A549 treated with AZD2906 at 1 μM for 4 hours (cell line): ENCODE data around the gene EEF1B2. TPM values are rescaled to one million over a fixed set of nuclear protein-coding genes. Genes with fewer than 3 reads are reported as not detected.

ENCODE experiments used
- total RNA-seq: library from RNA; stranded (reverse); fragments of 200-300 nt; extraction: Qiagen RNA extraction; gene quantifications from 5 replicates; pipeline ENCODE4 v1.2.3, GENCODE V29; 2022

EEF1B2 gene
- 1,021 to 1,254 TPM (median 1,035 TPM) in 5 replicates for total RNA-seq

DNA sequence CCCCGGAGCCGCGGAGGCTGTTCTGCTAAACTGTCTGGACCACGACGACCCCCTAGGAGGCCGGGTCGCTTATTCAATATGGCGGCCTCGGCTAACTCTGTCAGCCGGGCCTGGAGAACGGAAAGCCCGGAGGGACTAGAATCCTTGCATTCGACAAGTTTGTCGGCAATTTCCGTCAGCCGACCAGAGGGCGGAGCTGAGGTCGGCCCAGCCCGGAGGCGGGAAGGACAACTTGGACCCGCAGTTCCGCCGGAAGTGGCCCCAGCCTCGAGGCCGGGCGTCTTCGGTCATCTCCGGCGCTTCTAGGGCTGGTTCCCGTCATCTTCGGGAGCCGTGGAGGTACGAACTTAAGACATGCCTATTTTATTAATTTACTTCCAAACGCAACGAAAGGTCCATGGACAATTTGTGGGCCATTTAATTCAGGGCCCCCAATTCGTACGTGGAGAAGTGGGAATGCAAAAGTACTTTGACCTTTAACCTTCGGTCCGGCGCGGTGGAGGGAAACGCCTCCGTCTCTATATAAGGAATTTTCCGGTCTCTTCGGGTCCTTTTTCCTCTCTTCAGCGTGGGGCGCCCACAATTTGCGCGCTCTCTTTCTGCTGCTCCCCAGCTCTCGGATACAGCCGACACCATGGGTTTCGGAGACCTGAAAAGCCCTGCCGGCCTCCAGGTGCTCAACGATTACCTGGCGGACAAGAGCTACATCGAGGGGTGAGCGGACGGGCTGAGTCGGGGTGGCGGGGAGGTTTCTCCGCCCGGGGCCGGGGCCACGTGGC is at the start of gene EEF1B2, which contains the start of gene NDUFS1:
TSS of gene EEF1B2 (plus strand) at position 550 of the 779 bp plus-strand sequence. CDS start at position 635, 85 bp downstream.
TSS of gene NDUFS1 (minus strand) at position 99 of the 779 bp plus-strand sequence. CDS start 5,766 bp downstream, outside the sequence.

Other genes starting within 250 kb of the EEF1B2 start
- 1.5 to 2.1 TPM (median 1.6 TPM) in 5 replicates for gene INO80D, start 73.7 kb upstream of the EEF1B2 start, total RNA-seq
- gene NDUFS1, start 451 bp upstream of the EEF1B2 start, total RNA-seq, result 54.7 to 71.3 TPM (median 61.9 TPM) in 5 replicates
- gene ZDBF2, start 114.8 kb downstream of the EEF1B2 start, total RNA-seq, result 0.86 to 1.4 TPM (median 1.3 TPM) in 5 replicates